ENCODE measurements around the gene CMTM8.

DNA sequence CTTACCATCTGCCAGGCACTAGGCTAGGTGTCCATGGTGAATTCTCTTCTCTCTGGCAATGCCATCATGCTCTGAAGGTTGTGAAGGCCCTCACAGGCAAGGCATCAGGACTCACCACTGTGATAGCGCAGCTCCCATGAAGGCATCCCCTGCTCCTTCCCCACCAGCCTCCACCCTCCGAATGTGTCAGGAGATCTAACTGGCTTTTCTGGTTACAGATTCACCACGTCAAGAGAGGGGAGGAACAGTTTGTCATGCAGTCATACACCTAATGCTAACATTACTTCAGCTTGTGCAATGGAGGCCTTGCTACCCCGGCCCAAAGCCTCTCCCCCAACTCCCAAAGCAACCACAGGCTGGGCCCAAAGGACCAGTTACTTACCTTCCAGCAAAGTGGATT, 8.9 kb upstream of the CMTM8 start:
- TF ChIP-seq TAF1 (IDR thresholded peaks at IDR 0.05; ENCODE audit: low read depth, low read length) (no peak), POLR2AphosphoS5 (IDR thresholded peaks at IDR 0.05; ENCODE audit: low read depth, low read length) (no peak), POLR2A (IDR thresholded peaks at IDR 0.05; ENCODE audit: low read depth, low read length) (no peak), SPI1 (IDR thresholded peaks at IDR 0.05; ENCODE audit: low read depth, low read length) (no peak)

Data from GM12891 (cell line).